Measurements from ENCODE around the gene TXNL4B.

GRCh38 chr16:72064361-72064894, 29.0 kb downstream of the TXNL4B start:
- TF ChIP-seq ZNF274 (IDR thresholded peaks at IDR 0.05; ENCODE audit: low read length) (no peak), ZNF274 (tag by site-specific recombination; IDR thresholded peaks at IDR 0.05; ENCODE audit: borderline replicate concordance) (no peak), ZBTB17 (tag by site-specific recombination; IDR thresholded peaks at IDR 0.05) (no peak), ZEB2 (tag by site-specific recombination; IDR thresholded peaks at IDR 0.05) (no peak), ZNF426 (tag by site-specific recombination; IDR thresholded peaks at IDR 0.05) (no peak), TRIM28 (IDR thresholded peaks at IDR 0.05; ENCODE audit: borderline replicate concordance, low read length) (no peak), CTCF (tag by site-specific recombination; IDR thresholded peaks at IDR 0.05) (no peak), ZBTB11 (tag by site-specific recombination; conservative IDR thresholded peaks at IDR 0.05; ENCODE audit: low read depth) (no peak), ZNF239 (tag by site-specific recombination; IDR thresholded peaks at IDR 0.05) (no peak), KLF10 (tag by site-specific recombination; IDR thresholded peaks at IDR 0.05) (no peak)

Data from HEK293 (cell line).